HG02571 (cell line): Measurements from ENCODE around the gene HLCS.

Experiments
- ATAC-seq: cut with Tn5 transposase; IDR thresholded peaks from one replicate; pipeline ENCODE4 v1.9.1; 2021; ENCODE audit warnings: mild to moderate bottlenecking, moderate library complexity; ENCODE audit not compliant: unreplicated experiment

The HLCS gene

DNA sequence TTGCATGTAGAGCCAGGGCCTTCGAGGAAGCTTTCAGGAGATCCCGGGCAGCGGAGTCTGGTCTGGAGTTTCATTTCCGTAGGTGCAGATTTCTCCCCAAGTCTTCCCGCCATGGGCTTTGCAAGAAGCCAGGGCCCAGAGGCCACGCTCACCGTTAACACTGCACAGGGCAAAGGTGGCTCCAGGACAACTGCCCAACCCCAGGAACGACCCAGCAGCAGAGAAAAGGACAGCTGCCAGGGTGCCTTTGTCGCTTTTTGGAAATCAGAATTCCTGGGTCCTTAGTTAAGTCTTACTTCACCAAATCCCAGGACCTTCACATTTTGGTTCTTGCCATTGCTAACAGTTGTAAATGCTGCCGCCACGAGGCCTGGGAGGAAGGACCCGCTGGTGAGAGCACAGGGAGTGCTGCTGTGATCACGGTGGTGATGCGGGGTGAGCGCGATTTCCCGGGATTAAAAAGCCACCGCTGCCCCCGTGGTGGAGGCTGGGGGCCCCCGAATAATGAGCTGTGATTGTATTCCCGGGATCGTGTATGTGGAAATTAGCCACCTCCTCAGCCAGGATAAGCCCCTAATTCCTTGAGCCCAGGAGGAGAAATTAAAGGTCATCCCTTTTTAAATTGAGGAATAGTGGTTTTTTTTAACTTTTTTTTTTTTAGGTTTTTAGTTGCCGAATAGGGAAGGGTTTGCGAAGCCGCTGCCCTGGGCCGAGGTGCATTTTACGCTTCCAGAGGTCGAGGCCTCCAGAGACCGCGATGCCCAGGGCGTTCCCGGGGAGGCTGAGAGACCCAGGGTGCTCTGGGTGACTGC, 259.3 kb downstream of the HLCS start:
- no peak for ATAC-seq

DNA sequence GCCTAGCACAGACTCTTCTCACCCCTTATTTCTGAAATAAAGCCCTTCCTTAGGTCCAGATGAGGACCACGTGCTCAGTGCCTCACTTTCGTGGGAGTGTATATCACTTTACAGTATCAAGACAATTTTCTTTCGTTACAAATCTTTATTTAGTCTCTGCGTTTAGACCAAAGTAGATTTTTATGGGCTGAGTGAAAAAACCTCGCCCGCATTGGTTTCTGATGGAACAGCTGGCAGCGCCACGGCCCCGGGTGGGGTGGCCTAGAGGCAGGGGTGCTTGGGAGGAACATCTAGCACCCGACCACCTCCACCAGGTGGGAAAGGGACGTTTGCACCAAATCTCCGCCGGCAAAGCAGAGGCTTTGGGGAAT, 260.0 kb downstream of the HLCS start:
- ATAC-seq: no peak

DNA sequence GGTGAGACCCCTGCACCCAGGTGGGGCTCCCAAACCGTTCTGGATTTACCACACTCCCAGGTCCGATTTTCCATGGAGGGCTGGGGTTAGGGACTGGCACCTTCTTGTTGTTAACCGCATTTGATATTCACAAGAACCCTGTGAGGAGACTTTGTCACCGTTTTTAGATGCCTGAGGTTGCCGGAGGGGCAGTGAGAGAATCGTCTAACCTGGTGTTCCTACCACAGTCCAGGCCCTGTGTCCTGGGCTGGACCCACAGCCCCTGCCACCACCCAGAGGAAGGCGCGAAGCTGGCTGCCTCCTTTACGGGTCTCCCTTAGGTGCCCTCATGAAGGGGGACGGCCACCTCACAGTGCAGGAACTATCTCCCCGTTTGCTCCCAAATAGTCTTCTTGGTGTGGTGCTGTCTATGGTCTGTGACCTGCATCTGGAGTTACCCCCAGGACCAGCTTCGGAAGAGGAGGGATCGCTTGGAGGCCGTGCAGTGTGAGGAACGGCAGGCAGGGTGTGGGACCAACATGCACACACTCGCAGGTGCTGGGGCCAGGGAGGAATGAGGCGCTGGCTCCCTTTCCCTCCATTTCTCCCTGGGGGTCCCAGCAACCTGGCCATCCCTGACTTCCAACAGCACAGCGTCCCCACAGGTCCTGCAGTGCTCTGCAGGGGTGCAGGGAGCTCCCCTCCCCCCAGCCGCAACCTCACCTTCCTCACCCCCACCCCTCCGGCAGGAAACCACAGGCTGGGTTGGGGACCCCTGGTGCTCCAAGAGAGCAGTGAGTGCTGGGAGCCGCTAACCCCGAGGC, 260.6 kb downstream of the HLCS start:
- ATAC-seq: no peak

DNA sequence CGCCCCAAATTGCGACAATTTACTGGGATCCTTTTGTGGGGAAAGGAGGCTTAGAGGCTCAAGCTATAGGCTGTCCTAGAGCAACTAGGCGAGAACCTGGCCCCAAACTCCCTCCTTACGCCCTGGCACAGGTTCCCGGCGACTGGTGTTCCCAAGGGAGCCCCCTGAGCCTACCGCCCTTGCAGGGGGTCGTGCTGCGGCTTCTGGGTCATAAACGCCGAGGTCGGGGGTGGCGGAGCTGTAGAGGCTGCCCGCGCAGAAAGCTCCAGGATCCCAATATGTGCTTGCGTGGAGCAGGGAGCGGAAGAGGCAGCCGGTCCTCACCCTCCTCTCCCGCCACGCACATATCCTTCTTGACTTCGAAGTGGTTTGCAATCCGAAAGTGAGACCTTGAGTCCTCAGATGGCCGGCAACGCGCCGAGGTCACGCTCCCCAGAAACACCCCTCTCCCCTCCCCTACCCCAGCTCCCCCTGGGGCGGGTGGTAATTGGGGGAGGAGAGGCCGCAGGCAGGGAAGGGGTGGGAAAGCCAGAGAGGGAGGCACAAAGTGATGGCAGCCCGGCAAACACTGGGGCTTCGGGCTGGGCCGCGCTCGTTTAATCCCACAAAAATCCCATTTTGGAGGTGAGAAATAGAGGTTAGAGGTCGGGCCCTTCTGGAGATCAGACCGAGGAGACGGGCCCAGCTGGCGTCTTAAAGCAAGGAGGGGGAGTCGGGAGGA, 261.4 kb downstream of the HLCS start:
- ATAC-seq: no peak

DNA sequence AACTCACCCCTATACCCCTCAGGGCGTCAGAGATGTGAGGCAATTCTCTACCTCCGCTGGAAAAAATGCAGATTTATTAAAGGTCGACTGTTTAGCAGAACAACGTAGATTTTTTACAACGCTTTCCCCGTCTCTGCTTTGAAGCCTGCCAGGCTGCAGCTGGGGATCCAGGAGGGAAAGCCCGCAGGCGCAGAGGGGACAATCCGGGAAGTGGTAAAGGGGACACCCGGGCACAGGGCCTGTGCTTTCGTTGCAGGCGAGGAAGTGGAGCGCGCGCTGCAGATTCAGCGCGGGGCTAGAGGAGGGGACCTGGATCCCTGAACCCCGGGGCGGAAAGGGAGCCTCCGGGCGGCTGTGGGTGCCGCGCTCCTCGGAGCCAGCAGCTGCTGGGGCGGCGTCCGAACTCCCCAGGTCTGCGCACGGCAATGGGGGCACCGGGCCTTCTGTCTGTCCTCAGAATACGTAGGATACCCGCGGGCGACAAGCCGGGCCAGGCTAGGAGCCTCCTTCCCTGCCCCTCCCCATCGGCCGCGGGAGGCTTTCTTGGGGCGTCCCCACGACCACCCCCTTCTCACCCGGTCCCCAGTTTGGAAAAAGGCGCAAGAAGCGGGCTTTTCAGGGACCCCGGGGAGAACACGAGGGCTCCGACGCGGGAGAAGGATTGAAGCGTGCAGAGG, 262.1 kb downstream of the HLCS start:
- ATAC-seq: no peak

DNA sequence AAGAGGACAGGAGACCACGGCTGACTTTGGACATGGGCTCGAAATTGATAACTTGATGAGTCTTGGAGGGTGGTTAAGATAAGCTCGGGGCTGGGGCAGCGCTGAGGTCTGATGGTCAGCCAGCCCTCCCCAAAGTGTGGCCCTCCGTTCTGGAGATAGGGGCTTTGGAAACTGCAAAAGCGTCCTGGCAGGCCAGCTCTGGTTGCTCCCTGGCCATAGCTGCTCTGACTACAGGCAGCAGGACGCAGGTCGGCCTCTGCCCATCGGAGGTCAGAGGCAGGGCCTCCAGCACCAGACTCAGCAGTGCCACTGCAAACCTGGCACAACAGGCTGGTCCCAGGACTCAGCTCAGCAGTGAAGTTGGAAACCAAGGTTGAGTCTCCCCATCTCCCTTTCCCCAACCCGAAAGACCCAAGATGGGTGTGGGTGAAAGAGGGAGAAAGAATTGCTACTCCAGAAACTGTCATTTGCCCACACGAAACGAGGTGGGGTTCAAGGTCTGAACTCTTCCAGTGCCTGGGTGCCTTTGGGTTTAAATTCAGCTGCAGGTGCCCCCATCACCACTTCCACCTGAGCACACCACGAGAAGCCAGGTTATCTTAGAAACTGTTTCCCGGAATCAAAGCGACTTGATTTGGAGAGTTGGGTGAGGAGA, 262.7 kb downstream of the HLCS start:
- no peak for ATAC-seq

DNA sequence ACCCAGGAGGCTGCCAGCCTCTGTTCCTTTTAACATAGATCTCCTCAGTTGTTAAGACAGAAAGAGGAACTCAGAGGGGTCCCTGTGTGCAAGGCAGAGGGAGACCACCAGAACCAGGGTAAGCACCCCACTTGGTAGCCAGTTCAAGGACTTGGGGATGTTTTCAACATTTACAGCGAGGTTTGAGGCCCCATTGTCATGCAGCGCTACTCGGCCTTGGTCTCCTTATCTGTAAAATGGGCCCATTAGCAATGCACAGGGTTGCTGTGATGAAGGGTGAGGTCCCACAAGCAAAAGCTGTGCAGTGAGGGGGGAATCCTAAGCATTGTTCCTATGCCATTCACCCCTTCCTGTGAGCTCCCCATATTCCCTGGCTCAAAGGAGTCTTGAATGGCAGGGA, 263.3 kb downstream of the HLCS start:
- ATAC-seq: no peak

DNA sequence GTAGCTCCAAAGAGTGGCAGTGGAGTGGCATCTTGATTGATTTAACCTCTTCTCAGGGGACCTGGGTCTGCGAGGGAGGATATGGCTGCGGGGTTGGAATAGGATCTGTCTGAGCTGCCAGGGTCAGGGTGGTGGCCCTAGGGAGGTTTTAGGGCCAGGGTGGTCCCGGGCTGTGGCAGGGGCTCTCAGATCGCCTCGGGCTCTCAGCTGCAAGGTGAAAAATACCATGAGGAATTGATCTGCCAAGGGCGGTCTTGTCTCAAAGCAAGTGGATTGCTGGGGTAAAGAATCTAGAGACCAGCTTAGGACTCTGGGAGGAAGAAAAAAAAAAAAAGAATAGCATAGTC, 263.9 kb downstream of the HLCS start:
- ATAC-seq: no peak

DNA sequence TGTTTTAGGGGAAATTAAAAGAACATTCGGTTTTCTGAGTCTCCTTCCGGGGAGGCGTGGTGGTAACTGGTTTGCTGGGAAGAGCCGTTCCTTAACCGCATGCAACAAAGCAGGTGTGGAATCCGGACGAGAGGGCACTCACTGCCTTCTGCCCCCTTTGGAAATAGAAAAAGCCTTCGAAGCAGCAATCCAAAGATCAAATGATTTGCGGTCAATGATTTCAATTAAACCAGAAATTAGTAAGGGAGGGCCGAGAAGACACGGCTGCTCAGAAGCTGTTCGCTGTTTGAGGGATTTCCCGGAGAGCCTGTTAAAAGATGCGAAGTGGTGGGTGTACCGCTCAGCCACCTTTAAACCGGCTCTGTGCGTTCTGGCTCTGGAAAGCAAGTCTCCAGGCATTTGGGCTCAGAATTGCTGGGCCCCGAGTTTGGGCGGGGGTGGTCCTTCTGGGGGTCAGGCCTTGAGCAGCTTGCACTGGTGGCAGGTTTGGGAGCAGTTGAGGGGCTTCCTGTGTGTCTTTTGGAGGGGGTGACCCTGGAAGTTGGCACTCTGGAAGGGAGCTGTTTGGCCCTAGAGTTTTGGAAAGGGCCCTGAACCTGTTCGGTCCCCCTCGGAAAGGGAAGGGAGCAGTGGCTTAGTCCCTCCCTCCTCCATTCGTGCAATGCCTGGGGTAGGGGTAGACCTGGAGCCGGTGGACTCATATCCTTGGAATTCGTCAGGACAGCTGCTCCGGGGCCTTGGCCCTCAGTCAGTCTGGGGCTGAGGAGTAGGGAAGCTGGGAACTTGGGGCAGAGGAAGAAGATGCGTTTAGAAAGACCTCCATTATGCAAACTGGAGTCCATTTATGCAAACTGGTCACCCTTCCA, 264.5 kb downstream of the HLCS start:
- ATAC-seq: no peak

DNA sequence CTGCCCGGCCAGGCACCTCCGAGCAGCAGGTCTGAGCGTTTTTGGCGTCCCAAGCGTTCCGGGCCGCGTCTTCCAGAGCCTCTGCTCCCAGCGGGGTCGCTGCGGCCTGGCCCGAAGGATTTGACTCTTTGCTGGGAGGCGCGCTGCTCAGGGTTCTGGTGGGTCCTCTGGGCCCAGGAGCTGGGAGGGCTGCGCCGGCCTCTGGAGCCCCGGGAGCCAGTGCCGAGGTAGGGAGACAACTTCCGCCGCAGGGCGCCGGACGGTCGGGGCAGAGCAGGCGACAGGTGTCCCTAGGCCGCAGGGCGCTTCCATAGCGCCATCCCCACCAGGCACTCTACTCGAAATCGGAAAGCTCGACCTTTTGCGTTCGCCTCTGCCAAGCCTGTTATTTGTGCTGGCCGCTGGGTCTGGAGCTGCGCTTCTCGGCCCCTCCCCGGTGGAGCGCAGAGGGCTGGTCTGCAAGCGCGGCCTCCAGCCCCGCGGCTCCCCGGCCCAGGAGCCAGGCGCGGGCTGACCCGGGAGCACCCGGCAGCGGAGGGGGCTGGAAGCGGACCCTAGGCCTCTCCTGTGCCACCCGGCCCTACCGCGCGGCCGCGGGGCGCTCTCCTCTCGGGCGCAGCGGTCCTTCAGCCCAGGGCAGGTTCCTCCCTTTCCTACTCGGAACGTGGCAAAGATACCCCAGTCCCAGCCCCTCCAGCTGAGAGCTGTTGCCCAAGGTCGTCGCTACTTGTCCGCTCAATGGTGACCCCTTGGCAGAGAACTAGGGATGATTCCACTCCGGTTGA, 265.3 kb downstream of the HLCS start:
- no peak for ATAC-seq
